OCI-LY7 (cell line): ENCODE data around the gene SLC43A2. TPM values are rescaled to one million over a fixed set of nuclear protein-coding genes. Genes with fewer than 3 reads are reported as not detected.

ENCODE experiments used
- Bru-seq: library from RNA; stranded (reverse); fragments of 400-500 nt; gene quantifications from one replicate; lab custom pipeline; 2021; lab: Mats Ljungman, UMichigan
- BruChase-seq, 2 experiments: library from RNA; stranded (reverse); fragments of 400-500 nt; gene quantifications; one replicate each; lab custom pipeline; 2021; lab: Mats Ljungman, UMichigan
- BruUV-seq: library from RNA; stranded (reverse); fragments of 400-500 nt; replicated peaks from 2 replicates; lab custom pipeline; 2021; lab: Mats Ljungman, UMichigan
- CTCF ChIA-PET: fragments of 300-600 bp; sonication (Branson Sonifier 250); formaldehyde crosslinking; loops from one replicate; lab custom pipeline; 2022; ENCODE audit warnings: antibody characterized with exemption; ENCODE audit not compliant: unreplicated experiment; lab: Charles Lee
- POLR2A ChIA-PET: fragments of 300-600 bp; sonication (Branson Sonifier 250); formaldehyde crosslinking; loops from one replicate; lab custom pipeline; 2022; ENCODE audit warnings: antibody characterized with exemption; lab: Charles Lee
- DNase-seq: peaks from one replicate; pipeline ENCODE4 v3.0.0-alpha.2; 2015; ENCODE audit warnings: low spot score
- H2AFZ ChIP-seq: fragments of 200-600 bp; sonication (generic), shearing (Covaris generic); 2 replicates; pipeline ENCODE4 v1.6.1; 2014; ENCODE audit warnings: mild to moderate bottlenecking, antibody characterized with exemption, low read length, moderate library complexity
- H3K27ac ChIP-seq: fragments of 200-600 bp; sonication (generic); 2 replicates; pipeline ENCODE4 v1.5.1; 2014; ENCODE audit warnings: mixed run types, low read depth, mild to moderate bottlenecking, moderate library complexity, low read length, inconsistent platforms; ENCODE audit not compliant: poor library complexity, severe bottlenecking
- H3K36me3 ChIP-seq: fragments of 200-600 bp; sonication (generic); 2 replicates; pipeline ENCODE4 v1.6.1; 2014; ENCODE audit warnings: mild to moderate bottlenecking, antibody characterized with exemption, low read length, moderate library complexity, mixed read lengths; ENCODE audit not compliant: insufficient read depth
- H3K4me1 ChIP-seq: fragments of 200-600 bp; sonication (generic); 2 replicates; pipeline ENCODE4 v1.5.1; 2014; ENCODE audit warnings: mild to moderate bottlenecking, low read length; ENCODE audit not compliant: insufficient read depth, poor library complexity, severe bottlenecking
- H3K4me2 ChIP-seq: fragments of 200-600 bp; sonication (generic); 2 replicates; pipeline ENCODE4 v1.6.1; 2014; ENCODE audit warnings: mild to moderate bottlenecking, low read length
- H3K4me3 ChIP-seq: fragments of 200-600 bp; sonication (generic); 2 replicates; pipeline ENCODE4 v1.5.1; 2014; ENCODE audit warnings: mild to moderate bottlenecking, low read depth, low read length; ENCODE audit not compliant: poor library complexity, severe bottlenecking
- H3K79me2 ChIP-seq: fragments of 200-600 bp; sonication (generic); 2 replicates; pipeline ENCODE4 v1.6.1; 2016; ENCODE audit warnings: low read depth, mild to moderate bottlenecking, low read length, moderate library complexity, mixed read lengths; ENCODE audit not compliant: insufficient read depth
- H3K9me2 ChIP-seq: fragments of 200-600 bp; sonication (generic); 2 replicates; pipeline ENCODE4 v1.6.1; 2016; ENCODE audit warnings: mild to moderate bottlenecking, low read length, mixed read lengths; ENCODE audit not compliant: insufficient read depth
- H3K9me3 ChIP-seq: fragments of 200-600 bp; sonication (generic); 2 replicates; pipeline ENCODE4 v1.6.1; 2014; ENCODE audit warnings: mild to moderate bottlenecking, mixed run types, low read length, mixed read lengths
- H4K20me1 ChIP-seq: fragments of 200-600 bp; sonication (generic); 2 replicates; pipeline ENCODE4 v1.6.1; 2014; ENCODE audit warnings: mild to moderate bottlenecking, antibody characterized with exemption, low read length, moderate library complexity, mixed read lengths; ENCODE audit not compliant: insufficient read depth
- EZH2phosphoT487 ChIP-seq: fragments of 200-600 bp; sonication (generic); IDR thresholded peaks from 2 replicates; pipeline ENCODE4 v1.6.1; 2018; ENCODE audit warnings: low read depth, borderline replicate concordance, mild to moderate bottlenecking, mixed run types, antibody characterized with exemption, low read length, moderate library complexity, mixed read lengths
- intact Hi-C: fragments of 100-400 bp; cut with micrococcal nuclease; formaldehyde crosslinking; loops from one replicate; pipeline ENCODE4 v1.10.0; 2022; ENCODE audit not compliant: unreplicated experiment
- long read RNA-seq: library from polyadenylated mRNA; stranded (forward); transcript quantifications from one replicate; pipeline ENCODE4 v2.0.0, GENCODE V29; 2022
- total RNA-seq, 2 experiments: library from RNA; depleted of rRNA in 1 of 2; stranded (reverse); fragments of >200 nt in 1 of 2; shearing (Covaris generic) in 1 of 2; gene quantifications; 2 replicates each; pipeline ENCODE4 v1.2.3, GENCODE V29; 2014 to 2022
- TF ChIP-seq, protein P1 (sequence below): fragments of 200-600 bp; sonication (generic); conservative IDR thresholded peaks from 2 replicates; pipeline ENCODE4 v1.5.1; 2014; ENCODE audit warnings: mild to moderate bottlenecking, antibody characterized with exemption, low read length, moderate library complexity, mixed read lengths

SLC43A2 gene
- total RNA-seq (2014; rRNA removed; shearing (Covaris generic)): 9.2 and 16.7 TPM in 2 replicates
- total RNA-seq (2022): 16.6 and 17.1 TPM in 2 replicates
- Bru-seq, nascent RNA: percentile 43 among the genes with signal in this experiment
- percentile 47 among the genes with signal in this experiment for BruChase-seq, experiment 1, labeled RNA remaining after a 6-hour chase
- percentile 47 among the genes with signal in this experiment for BruChase-seq, experiment 2, labeled RNA remaining after a 2-hour chase
- long read RNA-seq, full-length matches to known transcripts: 3 of 10 reads
- long read RNA-seq, partial matches to known transcripts: 5 of 10 reads
- long read RNA-seq, other reads (novel, unspliced or antisense): 2 of 10 reads

DNA sequence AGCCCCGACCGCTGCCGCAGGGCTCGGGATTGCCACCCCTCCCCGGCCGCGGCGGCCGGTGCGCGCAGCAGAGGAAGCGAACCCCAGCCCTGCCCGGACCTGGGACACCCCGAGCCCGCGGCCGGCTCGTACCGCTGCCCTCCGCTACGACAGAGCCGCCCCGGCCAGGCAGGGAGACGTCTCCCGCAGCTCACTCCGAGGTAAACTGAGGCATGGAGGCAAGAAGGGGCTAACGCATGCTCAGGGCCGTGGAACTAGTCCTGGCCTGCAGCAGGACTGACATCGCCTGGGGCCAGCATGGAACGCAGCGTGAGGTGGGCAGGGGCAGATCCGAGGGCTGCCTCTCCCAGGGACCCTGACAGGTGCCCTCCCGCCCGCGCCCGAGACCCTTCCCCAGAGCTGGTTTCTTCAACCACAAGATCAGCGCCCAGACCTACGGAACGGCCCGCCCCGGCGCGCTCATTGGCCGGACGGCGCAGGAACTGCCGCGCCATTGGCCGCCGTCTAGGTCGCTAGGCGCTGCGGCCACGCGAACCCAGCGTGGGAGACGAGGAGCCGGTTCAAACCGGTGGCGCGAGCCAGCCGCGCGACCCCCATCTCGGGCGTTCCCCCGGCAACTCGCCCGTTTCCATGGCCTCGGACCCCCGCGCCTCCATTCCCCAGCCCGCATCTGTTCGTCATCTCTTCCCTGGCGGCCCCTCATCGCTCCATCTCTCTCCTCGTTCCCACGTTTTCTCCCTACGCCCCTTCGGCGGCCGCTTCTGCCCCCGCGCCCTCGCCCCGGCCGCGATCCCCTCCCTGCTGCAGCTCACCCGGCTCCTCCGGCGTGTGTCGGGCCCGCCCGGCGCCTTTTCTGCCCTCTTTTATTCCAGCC, at the start of gene SLC43A2:
SLC43A2 (minus strand) TSS at position 853 of the 874 bp plus-strand sequence. CDS start 960 bp downstream, outside the sequence.
- Histone ChIP-seq H3K36me3 (peaks cover 5% of the 10 kb centered on the region), H2AFZ (peak within 1 kb of the TSS; percentile 43), H3K4me1 (peaks cover 58% of the 10 kb centered on the region), H3K9me3 (no peaks in the 10 kb centered on the region), H3K4me3 (peak within 1 kb of the TSS; percentile 80), H3K79me2 (no peaks in the 10 kb centered on the region), H3K27ac (peak within 1 kb of the TSS; percentile 79), H3K9me2 (no peaks in the 10 kb centered on the region), H3K4me2 (peak within 1 kb of the TSS; percentile 91), H4K20me1 (no peaks in the 10 kb centered on the region)
- intact Hi-C loops: loop anchor here (1.0 to 5.0 kb wide), 2 partner anchors 35 to 111 kb away; partner anchors contain the start of gene INPP5K
- TF ChIP-seq, protein P1, sequence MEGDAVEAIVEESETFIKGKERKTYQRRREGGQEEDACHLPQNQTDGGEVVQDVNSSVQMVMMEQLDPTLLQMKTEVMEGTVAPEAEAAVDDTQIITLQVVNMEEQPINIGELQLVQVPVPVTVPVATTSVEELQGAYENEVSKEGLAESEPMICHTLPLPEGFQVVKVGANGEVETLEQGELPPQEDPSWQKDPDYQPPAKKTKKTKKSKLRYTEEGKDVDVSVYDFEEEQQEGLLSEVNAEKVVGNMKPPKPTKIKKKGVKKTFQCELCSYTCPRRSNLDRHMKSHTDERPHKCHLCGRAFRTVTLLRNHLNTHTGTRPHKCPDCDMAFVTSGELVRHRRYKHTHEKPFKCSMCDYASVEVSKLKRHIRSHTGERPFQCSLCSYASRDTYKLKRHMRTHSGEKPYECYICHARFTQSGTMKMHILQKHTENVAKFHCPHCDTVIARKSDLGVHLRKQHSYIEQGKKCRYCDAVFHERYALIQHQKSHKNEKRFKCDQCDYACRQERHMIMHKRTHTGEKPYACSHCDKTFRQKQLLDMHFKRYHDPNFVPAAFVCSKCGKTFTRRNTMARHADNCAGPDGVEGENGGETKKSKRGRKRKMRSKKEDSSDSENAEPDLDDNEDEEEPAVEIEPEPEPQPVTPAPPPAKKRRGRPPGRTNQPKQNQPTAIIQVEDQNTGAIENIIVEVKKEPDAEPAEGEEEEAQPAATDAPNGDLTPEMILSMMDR: no peak
- no peak for TF ChIP-seq EZH2phosphoT487
- peak; percentile 92 for DNase-seq
- ChIA-PET POLR2A (interaction anchor here (0.7 kb wide), 1 partner anchor 61 kb away, joined by 3 read pairs; no protein-coding TSS in a partner anchor), CTCF (interaction anchor here (0.6 to 2.6 kb wide), 4 partner anchors 9 to 54 kb away, joined by 3 to 15 read pairs (median 7); no protein-coding TSS in a partner anchor)
- BruUV-seq: no TSS peak

DNA sequence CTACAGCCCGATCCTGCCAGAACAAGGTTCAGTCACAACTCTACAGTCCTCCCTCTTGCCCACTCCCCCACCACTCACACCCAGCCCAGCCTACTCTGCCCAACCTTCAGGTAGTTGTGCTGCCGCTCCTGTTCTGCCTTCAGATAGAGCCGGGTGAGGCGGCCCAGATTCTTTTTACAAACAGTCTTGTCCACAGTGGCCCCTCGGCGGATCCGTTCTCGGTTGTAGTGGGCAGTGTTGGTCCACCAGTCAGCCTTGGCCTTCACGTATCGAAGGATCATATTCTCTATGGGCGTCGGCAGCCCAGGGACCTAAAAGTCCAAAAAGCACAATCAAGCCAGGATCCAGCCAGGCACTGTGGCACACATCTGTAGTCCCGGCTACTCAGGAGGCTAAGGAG, 47.8 kb upstream of the SLC43A2 start:
- DNase-seq: no peak
- CTCF ChIA-PET: no interaction called here
- no peaks in the 10 kb centered on the region for H3K9me2 ChIP-seq
- intact Hi-C loops: no loop called here
- no TSS peak for BruUV-seq
- H3K79me2 ChIP-seq: no peaks in the 10 kb centered on the region
- no peak overlapping the region for H3K4me2 ChIP-seq
- no peak overlapping the region for H3K4me3 ChIP-seq
- no peak overlapping the region for H3K27ac ChIP-seq
- H2AFZ ChIP-seq: no peak overlapping the region
- H3K9me3 ChIP-seq: no peaks in the 10 kb centered on the region
- TF ChIP-seq EZH2phosphoT487: no peak
- TF ChIP-seq, protein P1: no peak
- H3K4me1 ChIP-seq: no peaks in the 10 kb centered on the region
- POLR2A ChIA-PET: no interaction called here
- H3K36me3 ChIP-seq: peaks cover 99% of the 10 kb centered on the region
- H4K20me1 ChIP-seq: no peaks in the 10 kb centered on the region
